Germinal center (tissue), 1 donor: Measurements from ENCODE around the gene TMEM14C.

Experiments
- DNase-seq: peaks from one replicate; pipeline ENCODE4 v3.0.0; 2012; ENCODE audit warnings: mixed read lengths, low spot score

TMEM14C gene

GRCh38 chr6:10759884-10760329, 37.0 kb downstream of the TMEM14C start:
- no peak for DNase-seq

- no peak for DNase-seq
Observed at GRCh38 chr6:10763006-10763405, 40.1 kb downstream of the TMEM14C start.

GRCh38 chr6:10769419-10769818, 46.5 kb downstream of the TMEM14C start:
- DNase-seq, result no peak

GRCh38 chr6:10771371-10771894, 48.6 kb downstream of the TMEM14C start:
- no peak for DNase-seq

- DNase-seq, result no peak
Observed at GRCh38 chr6:10778230-10778629, 55.4 kb downstream of the TMEM14C start.

GRCh38 chr6:10779076-10779475, 56.2 kb downstream of the TMEM14C start:
- no peak for DNase-seq
